Transverse colon (tissue), 4 donors: Measurements from ENCODE around the gene NAA35.

Source experiments
- CTCF ChIP-seq, 5 experiments: fragments of 200-600 bp in 3 of 5; fragments of 450-650 bp in 2 of 5; sonication (generic) in 3 of 5; IDR thresholded peaks; 1 replicate in 2 of 5; 2 replicates in 3 of 5; pipeline ENCODE4 v1.5.1; 2016 to 2017; ENCODE audit warnings: antibody characterized with exemption in 5 of 5, inconsistent platforms in 3 of 5, mild to moderate bottlenecking in 2 of 5, moderate library complexity in 1 of 5
- POLR2A ChIP-seq: fragments of 450-650 bp; IDR thresholded peaks from one replicate; pipeline ENCODE4 v1.6.1; 2016; ENCODE audit warnings: antibody characterized with exemption, mild to moderate bottlenecking, moderate library complexity
- POLR2AphosphoS5 ChIP-seq, 3 donors: sonication (generic); formaldehyde crosslinking; IDR thresholded peaks; one replicate each; pipeline ENCODE4 v1.6.1; 2016; ENCODE audit warnings: antibody characterized with exemption in 3 of 3

- TF ChIP-seq CTCF (IDR thresholded peaks at IDR 0.05) (no peak), POLR2AphosphoS5 (IDR thresholded peaks at IDR 0.05) (no peak), POLR2A (no peak)
Measured at GRCh38 chr9:85971731-85972130, 30.8 kb downstream of the NAA35 start.
